Measurements from ENCODE around the gene MAPK10. TPM values are rescaled to one million over a fixed set of nuclear protein-coding genes. Genes with fewer than 3 reads are reported as not detected.

The MAPK10 gene
- total and polyA plus RNA-seq, 2 of the 8 experiments (the other 6 are each of a cell fraction or from before 2014, with no cell fraction given), result 2.5 to 3.1 TPM

- H2BK15ac ChIP-seq (ENCODE audit: low read length), result no peak overlapping the region
- CTCF ChIA-PET (ENCODE audit: partially characterized antibody), result no interaction called here
- H4K20me1 ChIP-seq (replicated peaks in 1 of 2; ENCODE audit: control insufficient read depth in 1 of 2, insufficient read depth in 2 of 2, low read length in 2 of 2), result no peaks in the 10 kb centered on the region
- H3K23ac ChIP-seq (ENCODE audit: insufficient read length), result no peak overlapping the region
- H3K27me3 ChIP-seq (replicated peaks in 1 of 4; ENCODE audit: control insufficient read depth in 3 of 4, extremely low read depth in 1 of 4, insufficient read depth in 3 of 4, low read length in 3 of 4), result no peaks in the 10 kb centered on the region
- no peak overlapping the region for H2BK20ac ChIP-seq (ENCODE audit: low read length)
- no peak overlapping the region for H2AK5ac ChIP-seq (ENCODE audit: low read depth, low read length)
- H3K4me2 ChIP-seq (ENCODE audit: insufficient read depth in 1 of 2, low read depth in 2 of 2, low read length in 2 of 2), result no peak overlapping the region
- H2BK5ac ChIP-seq (ENCODE audit: low read depth, low read length), result no peak overlapping the region
- no peak overlapping the region for H4K91ac ChIP-seq (replicated peaks; ENCODE audit: insufficient read length, low read length)
- H2AFZ ChIP-seq (ENCODE audit: low read length), result no peak overlapping the region
- H3K23me2 ChIP-seq (ENCODE audit: low read depth, low read length), result no peaks in the 10 kb centered on the region
- H3K4me3 ChIP-seq (ENCODE audit: extremely low read depth in 1 of 4, insufficient read depth in 2 of 4, low read depth in 3 of 4, low read length in 4 of 4), result no peak overlapping the region
- POLR2A ChIA-PET (ENCODE audit: partially characterized antibody), result no interaction called here
- H3K4ac ChIP-seq (replicated peaks; ENCODE audit: insufficient read length, low read depth, low read length), result no peak overlapping the region
- H3K18ac ChIP-seq (ENCODE audit: extremely low read depth, low read length), result no peak overlapping the region
- no peak for DNase-seq (ENCODE audit: low read depth in 1 of 2, low spot score in 2 of 2)
- H3K56ac ChIP-seq (replicated peaks; ENCODE audit: insufficient read length, low read depth, low read length), result no peak overlapping the region
- H3K79me2 ChIP-seq (ENCODE audit: control insufficient read depth in 1 of 2, insufficient read depth in 2 of 2, low read length in 2 of 2), result no peaks in the 10 kb centered on the region
- H3K27ac ChIP-seq (ENCODE audit: low read depth, low read length), result no peak overlapping the region
- no peak for FAIRE-seq
- H3K4me1 ChIP-seq (replicated peaks in 1 of 4; ENCODE audit: control insufficient read depth in 3 of 4, insufficient read depth in 4 of 4, low read length in 3 of 4), result peaks cover 0 to 11% (median 5%) of the 10 kb centered on the region in 4 experiments; a peak in 4 of 7 replicates
- no peak overlapping the region for H3K9ac ChIP-seq (replicated peaks in 1 of 4; ENCODE audit: extremely low read depth in 1 of 4, low read depth in 3 of 4, low read length in 3 of 4)
- H3K36me3 ChIP-seq (ENCODE audit: control insufficient read depth in 2 of 4, insufficient read depth in 4 of 4, low read length in 3 of 4), result no peaks in the 10 kb centered on the region; a peak in 1 of 8 replicates
- H3K9me3 ChIP-seq (ENCODE audit: insufficient read depth in 2 of 2, low read depth in 1 of 2, low read length in 1 of 2), result no peaks in the 10 kb centered on the region
- H4K5ac ChIP-seq (ENCODE audit: insufficient read length, low read depth, low read length), result no peak overlapping the region
- no peak overlapping the region for H2BK120ac ChIP-seq (replicated peaks; ENCODE audit: low read depth, low read length)
- no peak overlapping the region for H3K14ac ChIP-seq (ENCODE audit: insufficient read length)
- H4K8ac ChIP-seq (ENCODE audit: extremely low read depth, insufficient read depth, low read length), result no peak overlapping the region
- 91% methylated on average over 3 of the region's 3 CpGs; no CpG with 5 or more reads in 1 of the 2 experiments for WGBS, 2 experiments (ENCODE audit: extremely low coverage in 1 of 2, insufficient coverage in 1 of 2, insufficient read length in 1 of 2, insufficient replicate concordance in 2 of 2, low coverage in 1 of 2, low lambda C conversion rate in 2 of 2, missing lambda C conversion rate in 1 of 2)
- H2BK12ac ChIP-seq (ENCODE audit: low read depth, low read length), result no peak overlapping the region
- H3K79me1 ChIP-seq (ENCODE audit: low read depth, low read length), result no peaks in the 10 kb centered on the region
- TF ChIP-seq ASH2L (IDR thresholded peaks at IDR 0.05; ENCODE audit: low read length) (no peak), HDAC6 (IDR thresholded peaks at IDR 0.05; ENCODE audit: low read depth, low read length) (no peak), KDM5A (IDR thresholded peaks at IDR 0.05; ENCODE audit: low read length) (no peak), EGR1 (IDR thresholded peaks at IDR 0.05; ENCODE audit: borderline replicate concordance, low read depth, low read length) (no peak), CHD2 (IDR thresholded peaks at IDR 0.05; ENCODE audit: low read length) (no peak), POLR2A (IDR thresholded peaks at IDR 0.05; ENCODE audit: control extremely low read depth in 1 of 2, low read depth in 2 of 2, low read length in 2 of 2) (no peak), NRF1 (IDR thresholded peaks at IDR 0.05; ENCODE audit: low read depth, low read length) (no peak), HDAC2 (IDR thresholded peaks at IDR 0.05; ENCODE audit: borderline replicate concordance in 1 of 2, low read depth in 2 of 2, low read length in 2 of 2) (no peak), TAF1 (IDR thresholded peaks at IDR 0.05; ENCODE audit: low read depth, low read length) (no peak), BACH1 (IDR thresholded peaks at IDR 0.05; ENCODE audit: low read length) (no peak), KDM1A (IDR thresholded peaks at IDR 0.05; ENCODE audit: borderline replicate concordance, low read length) (no peak), SP2 (IDR thresholded peaks at IDR 0.05; ENCODE audit: low read length) (no peak), TBP (IDR thresholded peaks at IDR 0.05; ENCODE audit: low read depth, low read length) (no peak), RFX5 (IDR thresholded peaks at IDR 0.05; ENCODE audit: borderline replicate concordance, low read depth, low read length) (no peak), GTF2F1 (IDR thresholded peaks at IDR 0.05; ENCODE audit: borderline replicate concordance, low read depth, low read length) (no peak), SUZ12 (IDR thresholded peaks at IDR 0.05; ENCODE audit: low read length) (no peak)
These were observed 408.8 kb downstream of the MAPK10 start for GRCh38 chr4:85951099-85951498.
